ENCODE measurements around the gene PANX1.

DNA sequence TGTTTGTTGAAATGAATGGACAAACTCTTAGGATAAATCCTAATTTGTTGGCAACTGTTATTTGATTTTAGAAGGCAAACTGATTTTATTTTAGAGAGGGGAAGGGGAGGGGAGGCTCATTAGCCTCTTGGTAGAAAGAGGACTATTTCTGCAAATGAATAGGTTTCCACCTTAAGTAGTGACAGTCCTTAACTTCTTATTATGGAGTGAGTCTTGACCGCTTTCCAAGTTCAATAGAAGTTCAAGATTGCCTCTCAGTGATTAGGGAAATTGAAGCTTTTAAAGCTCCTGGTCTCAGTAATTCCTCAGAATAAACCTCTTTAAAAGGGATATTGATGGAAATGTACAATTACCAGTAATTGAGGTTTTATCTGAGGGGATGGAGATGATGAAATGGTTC lies 55.7 kb downstream of the PANX1 start:
- TF ChIP-seq POLR2AphosphoS5 (IDR thresholded peaks at IDR 0.05; ENCODE audit: low read depth, low read length), result no peak
- TF ChIP-seq, protein P1, sequence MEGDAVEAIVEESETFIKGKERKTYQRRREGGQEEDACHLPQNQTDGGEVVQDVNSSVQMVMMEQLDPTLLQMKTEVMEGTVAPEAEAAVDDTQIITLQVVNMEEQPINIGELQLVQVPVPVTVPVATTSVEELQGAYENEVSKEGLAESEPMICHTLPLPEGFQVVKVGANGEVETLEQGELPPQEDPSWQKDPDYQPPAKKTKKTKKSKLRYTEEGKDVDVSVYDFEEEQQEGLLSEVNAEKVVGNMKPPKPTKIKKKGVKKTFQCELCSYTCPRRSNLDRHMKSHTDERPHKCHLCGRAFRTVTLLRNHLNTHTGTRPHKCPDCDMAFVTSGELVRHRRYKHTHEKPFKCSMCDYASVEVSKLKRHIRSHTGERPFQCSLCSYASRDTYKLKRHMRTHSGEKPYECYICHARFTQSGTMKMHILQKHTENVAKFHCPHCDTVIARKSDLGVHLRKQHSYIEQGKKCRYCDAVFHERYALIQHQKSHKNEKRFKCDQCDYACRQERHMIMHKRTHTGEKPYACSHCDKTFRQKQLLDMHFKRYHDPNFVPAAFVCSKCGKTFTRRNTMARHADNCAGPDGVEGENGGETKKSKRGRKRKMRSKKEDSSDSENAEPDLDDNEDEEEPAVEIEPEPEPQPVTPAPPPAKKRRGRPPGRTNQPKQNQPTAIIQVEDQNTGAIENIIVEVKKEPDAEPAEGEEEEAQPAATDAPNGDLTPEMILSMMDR (IDR thresholded peaks at IDR 0.05), result no peak
- TF ChIP-seq GATA2 (CRISPR knock-in tag; IDR thresholded peaks at IDR 0.05), result no peak
- no peak for TF ChIP-seq FOXM1 (IDR thresholded peaks at IDR 0.05; ENCODE audit: low read depth)
- TF ChIP-seq, protein P2, sequence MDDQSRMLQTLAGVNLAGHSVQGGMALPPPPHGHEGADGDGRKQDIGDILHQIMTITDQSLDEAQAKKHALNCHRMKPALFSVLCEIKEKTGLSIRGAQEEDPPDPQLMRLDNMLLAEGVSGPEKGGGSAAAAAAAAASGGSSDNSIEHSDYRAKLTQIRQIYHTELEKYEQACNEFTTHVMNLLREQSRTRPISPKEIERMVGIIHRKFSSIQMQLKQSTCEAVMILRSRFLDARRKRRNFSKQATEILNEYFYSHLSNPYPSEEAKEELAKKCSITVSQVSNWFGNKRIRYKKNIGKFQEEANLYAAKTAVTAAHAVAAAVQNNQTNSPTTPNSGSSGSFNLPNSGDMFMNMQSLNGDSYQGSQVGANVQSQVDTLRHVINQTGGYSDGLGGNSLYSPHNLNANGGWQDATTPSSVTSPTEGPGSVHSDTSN (IDR thresholded peaks at IDR 0.05), result no peak
- TF ChIP-seq, protein P3, sequence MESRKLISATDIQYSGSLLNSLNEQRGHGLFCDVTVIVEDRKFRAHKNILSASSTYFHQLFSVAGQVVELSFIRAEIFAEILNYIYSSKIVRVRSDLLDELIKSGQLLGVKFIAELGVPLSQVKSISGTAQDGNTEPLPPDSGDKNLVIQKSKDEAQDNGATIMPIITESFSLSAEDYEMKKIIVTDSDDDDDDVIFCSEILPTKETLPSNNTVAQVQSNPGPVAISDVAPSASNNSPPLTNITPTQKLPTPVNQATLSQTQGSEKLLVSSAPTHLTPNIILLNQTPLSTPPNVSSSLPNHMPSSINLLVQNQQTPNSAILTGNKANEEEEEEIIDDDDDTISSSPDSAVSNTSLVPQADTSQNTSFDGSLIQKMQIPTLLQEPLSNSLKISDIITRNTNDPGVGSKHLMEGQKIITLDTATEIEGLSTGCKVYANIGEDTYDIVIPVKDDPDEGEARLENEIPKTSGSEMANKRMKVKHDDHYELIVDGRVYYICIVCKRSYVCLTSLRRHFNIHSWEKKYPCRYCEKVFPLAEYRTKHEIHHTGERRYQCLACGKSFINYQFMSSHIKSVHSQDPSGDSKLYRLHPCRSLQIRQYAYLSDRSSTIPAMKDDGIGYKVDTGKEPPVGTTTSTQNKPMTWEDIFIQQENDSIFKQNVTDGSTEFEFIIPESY (IDR thresholded peaks at IDR 0.05; ENCODE audit: borderline replicate concordance, low read depth), result no peak
- TF ChIP-seq RCOR1 (IDR thresholded peaks at IDR 0.05; ENCODE audit: low read length), result no peak
- TF ChIP-seq EP300 (IDR thresholded peaks at IDR 0.05; ENCODE audit: borderline replicate concordance in 1 of 2, low read depth in 1 of 2, low read length in 1 of 2), result no peak
- TF ChIP-seq, protein P4, sequence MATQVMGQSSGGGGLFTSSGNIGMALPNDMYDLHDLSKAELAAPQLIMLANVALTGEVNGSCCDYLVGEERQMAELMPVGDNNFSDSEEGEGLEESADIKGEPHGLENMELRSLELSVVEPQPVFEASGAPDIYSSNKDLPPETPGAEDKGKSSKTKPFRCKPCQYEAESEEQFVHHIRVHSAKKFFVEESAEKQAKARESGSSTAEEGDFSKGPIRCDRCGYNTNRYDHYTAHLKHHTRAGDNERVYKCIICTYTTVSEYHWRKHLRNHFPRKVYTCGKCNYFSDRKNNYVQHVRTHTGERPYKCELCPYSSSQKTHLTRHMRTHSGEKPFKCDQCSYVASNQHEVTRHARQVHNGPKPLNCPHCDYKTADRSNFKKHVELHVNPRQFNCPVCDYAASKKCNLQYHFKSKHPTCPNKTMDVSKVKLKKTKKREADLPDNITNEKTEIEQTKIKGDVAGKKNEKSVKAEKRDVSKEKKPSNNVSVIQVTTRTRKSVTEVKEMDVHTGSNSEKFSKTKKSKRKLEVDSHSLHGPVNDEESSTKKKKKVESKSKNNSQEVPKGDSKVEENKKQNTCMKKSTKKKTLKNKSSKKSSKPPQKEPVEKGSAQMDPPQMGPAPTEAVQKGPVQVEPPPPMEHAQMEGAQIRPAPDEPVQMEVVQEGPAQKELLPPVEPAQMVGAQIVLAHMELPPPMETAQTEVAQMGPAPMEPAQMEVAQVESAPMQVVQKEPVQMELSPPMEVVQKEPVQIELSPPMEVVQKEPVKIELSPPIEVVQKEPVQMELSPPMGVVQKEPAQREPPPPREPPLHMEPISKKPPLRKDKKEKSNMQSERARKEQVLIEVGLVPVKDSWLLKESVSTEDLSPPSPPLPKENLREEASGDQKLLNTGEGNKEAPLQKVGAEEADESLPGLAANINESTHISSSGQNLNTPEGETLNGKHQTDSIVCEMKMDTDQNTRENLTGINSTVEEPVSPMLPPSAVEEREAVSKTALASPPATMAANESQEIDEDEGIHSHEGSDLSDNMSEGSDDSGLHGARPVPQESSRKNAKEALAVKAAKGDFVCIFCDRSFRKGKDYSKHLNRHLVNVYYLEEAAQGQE (IDR thresholded peaks at IDR 0.05; ENCODE audit: low read depth, low read length), result no peak
- no peak for TF ChIP-seq ELF1 (IDR thresholded peaks at IDR 0.05)
